DND-41 (cell line): ENCODE data around the gene VPS50.
"Not testable (repeated sequence)": the region's sequence is repeated elsewhere in the genome, so short reads cannot be mapped to it uniquely, and the experiment has no call there.

ENCODE experiments used
- ATAC-seq: fragments of 200-7000 bp; cut with Tn5 transposase; 3 replicates; pipeline ENCODE4 v1.9.1; 2021; ENCODE audit warnings: low read depth; ENCODE audit not compliant: insufficient read depth
- DNase-seq: peaks from one replicate; pipeline ENCODE4 v3.0.0-alpha.2; 2020
- H2AFZ ChIP-seq: 2 replicates; pipeline ENCODE4 v1.6.0; 2012; ENCODE audit warnings: low read depth, low read length
- H3K27ac ChIP-seq: 2 replicates; pipeline ENCODE4 v1.5.1; 2012; ENCODE audit warnings: low read length, inconsistent platforms
- H3K27me3 ChIP-seq: fragments of 200-600 bp; sonication (generic); 2 replicates; pipeline ENCODE4 v1.6.0; 2012; ENCODE audit warnings: low read length, mild to moderate bottlenecking, inconsistent platforms; ENCODE audit not compliant: insufficient read depth, poor library complexity
- H3K36me3 ChIP-seq: 2 replicates; pipeline ENCODE4 v1.5.1; 2012; ENCODE audit warnings: low read length, inconsistent platforms; ENCODE audit not compliant: insufficient read depth
- H3K4me1 ChIP-seq: 2 replicates; pipeline ENCODE4 v1.5.1; 2012; ENCODE audit warnings: mild to moderate bottlenecking, low read length; ENCODE audit not compliant: insufficient read depth
- H3K4me2 ChIP-seq: 2 replicates; pipeline ENCODE4 v1.6.0; 2012; ENCODE audit warnings: mild to moderate bottlenecking, moderate library complexity, low read length, inconsistent platforms; ENCODE audit not compliant: insufficient read depth
- H3K4me3 ChIP-seq, 2 experiments: fragments of 200-600 bp in 1 of 2; shearing (Covaris generic) in 1 of 2; 2 replicates each; pipeline ENCODE4 v1.5.1; 2012 to 2016; ENCODE audit warnings: inconsistent platforms in 2 of 2, low read length in 2 of 2, mild to moderate bottlenecking in 2 of 2, low read depth in 1 of 2, moderate library complexity in 1 of 2
- H3K79me2 ChIP-seq: 2 replicates; pipeline ENCODE4 v1.6.0; 2012; ENCODE audit warnings: low read length, inconsistent platforms; ENCODE audit not compliant: insufficient read depth
- H3K9ac ChIP-seq: 2 replicates; pipeline ENCODE4 v1.6.0; 2012; ENCODE audit warnings: low read depth, mild to moderate bottlenecking, inconsistent platforms, low read length, moderate library complexity
- H3K9me3 ChIP-seq: 2 replicates; pipeline ENCODE4 v1.5.1; 2012; ENCODE audit warnings: low read length, moderate library complexity, mild to moderate bottlenecking, inconsistent platforms; ENCODE audit not compliant: insufficient read depth, severe bottlenecking
- H4K20me1 ChIP-seq: 2 replicates; pipeline ENCODE4 v1.6.0; 2012; ENCODE audit warnings: low read length; ENCODE audit not compliant: insufficient read depth
- EZH2 ChIP-seq: IDR thresholded peaks from 3 replicates; pipeline ENCODE4 v1.6.1; 2012; ENCODE audit warnings: borderline replicate concordance, low read depth, mild to moderate bottlenecking, moderate library complexity, low read length, inconsistent platforms; ENCODE audit not compliant: severe bottlenecking
- TF ChIP-seq, protein P1 (sequence below): IDR thresholded peaks from 2 replicates; pipeline ENCODE4 v1.5.1; 2012; ENCODE audit warnings: borderline replicate concordance, low read length, moderate library complexity, mild to moderate bottlenecking; ENCODE audit not compliant: poor library complexity, severe bottlenecking; ENCODE audit errors: extremely low read depth

Gene VPS50

DNA sequence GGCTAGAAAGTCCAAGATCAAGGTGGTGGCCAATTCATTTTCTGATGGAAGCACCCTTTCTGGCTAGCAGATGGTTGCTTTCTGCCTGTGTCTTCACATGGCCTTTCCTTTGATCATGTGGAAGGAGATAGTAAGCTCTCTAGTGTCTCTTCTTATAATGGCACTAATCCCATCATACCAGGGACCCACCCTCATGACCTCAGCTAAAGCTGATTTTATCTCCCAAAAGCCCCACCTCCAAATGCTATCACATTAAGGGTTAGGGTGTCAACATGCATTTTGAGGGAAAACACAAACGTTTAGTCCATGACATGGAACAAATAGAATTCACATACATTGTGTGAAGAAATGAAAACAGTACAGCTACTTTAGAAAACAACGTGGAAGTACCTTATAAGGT, 100.0 kb downstream of the VPS50 start:
- Histone ChIP-seq H3K27me3 (no peaks in the 10 kb centered on the region), H3K27ac (no peak overlapping the region), H3K9ac (no peak overlapping the region), H3K36me3 (no peaks in the 10 kb centered on the region), H3K4me3 (no peak overlapping the region), H3K4me2 (no peak overlapping the region), H3K9me3 (no peaks in the 10 kb centered on the region), H3K79me2 (no peaks in the 10 kb centered on the region), H4K20me1 (no peaks in the 10 kb centered on the region), H2AFZ (no peak overlapping the region), H3K4me1 (no peaks in the 10 kb centered on the region)
- DNase-seq (no peak), ATAC-seq (no peak)
- TF ChIP-seq EZH2, result no peak
- TF ChIP-seq, protein P1, sequence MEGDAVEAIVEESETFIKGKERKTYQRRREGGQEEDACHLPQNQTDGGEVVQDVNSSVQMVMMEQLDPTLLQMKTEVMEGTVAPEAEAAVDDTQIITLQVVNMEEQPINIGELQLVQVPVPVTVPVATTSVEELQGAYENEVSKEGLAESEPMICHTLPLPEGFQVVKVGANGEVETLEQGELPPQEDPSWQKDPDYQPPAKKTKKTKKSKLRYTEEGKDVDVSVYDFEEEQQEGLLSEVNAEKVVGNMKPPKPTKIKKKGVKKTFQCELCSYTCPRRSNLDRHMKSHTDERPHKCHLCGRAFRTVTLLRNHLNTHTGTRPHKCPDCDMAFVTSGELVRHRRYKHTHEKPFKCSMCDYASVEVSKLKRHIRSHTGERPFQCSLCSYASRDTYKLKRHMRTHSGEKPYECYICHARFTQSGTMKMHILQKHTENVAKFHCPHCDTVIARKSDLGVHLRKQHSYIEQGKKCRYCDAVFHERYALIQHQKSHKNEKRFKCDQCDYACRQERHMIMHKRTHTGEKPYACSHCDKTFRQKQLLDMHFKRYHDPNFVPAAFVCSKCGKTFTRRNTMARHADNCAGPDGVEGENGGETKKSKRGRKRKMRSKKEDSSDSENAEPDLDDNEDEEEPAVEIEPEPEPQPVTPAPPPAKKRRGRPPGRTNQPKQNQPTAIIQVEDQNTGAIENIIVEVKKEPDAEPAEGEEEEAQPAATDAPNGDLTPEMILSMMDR, result no peak

DNA sequence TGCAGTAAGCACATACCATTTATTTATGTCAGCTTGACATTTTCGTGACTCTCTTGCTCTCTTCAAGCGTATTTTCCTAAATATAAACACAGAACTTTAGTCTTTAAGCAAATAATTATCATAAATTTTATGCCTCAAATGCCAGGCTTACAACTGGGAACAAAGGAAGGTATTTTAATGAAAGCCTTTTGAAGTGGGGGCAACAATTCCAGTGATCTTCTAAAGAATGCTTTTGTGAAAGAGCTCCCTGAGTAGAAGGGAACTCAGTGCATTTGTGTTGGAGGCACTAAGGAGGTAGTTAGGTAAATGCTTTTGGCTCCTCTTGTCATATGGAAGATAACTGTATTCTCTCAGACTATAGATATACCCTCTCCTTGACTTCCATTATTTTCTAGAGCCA, 104.9 kb downstream of the VPS50 start:
- H3K9ac ChIP-seq, result no peak overlapping the region
- H4K20me1 ChIP-seq, result no peaks in the 10 kb centered on the region
- TF ChIP-seq, protein P1, result no peak
- no peak for TF ChIP-seq EZH2
- no peaks in the 10 kb centered on the region for H3K27me3 ChIP-seq
- no peaks in the 10 kb centered on the region for H3K79me2 ChIP-seq
- no peaks in the 10 kb centered on the region for H3K4me1 ChIP-seq
- H3K4me3 ChIP-seq, result no peak overlapping the region
- H2AFZ ChIP-seq, result no peak overlapping the region
- no peak overlapping the region for H3K4me2 ChIP-seq
- ATAC-seq (no peak), DNase-seq (no peak)
- H3K27ac ChIP-seq, result no peak overlapping the region
- H3K36me3 ChIP-seq, result peaks cover 11% of the 10 kb centered on the region
- no peaks in the 10 kb centered on the region for H3K9me3 ChIP-seq

DNA sequence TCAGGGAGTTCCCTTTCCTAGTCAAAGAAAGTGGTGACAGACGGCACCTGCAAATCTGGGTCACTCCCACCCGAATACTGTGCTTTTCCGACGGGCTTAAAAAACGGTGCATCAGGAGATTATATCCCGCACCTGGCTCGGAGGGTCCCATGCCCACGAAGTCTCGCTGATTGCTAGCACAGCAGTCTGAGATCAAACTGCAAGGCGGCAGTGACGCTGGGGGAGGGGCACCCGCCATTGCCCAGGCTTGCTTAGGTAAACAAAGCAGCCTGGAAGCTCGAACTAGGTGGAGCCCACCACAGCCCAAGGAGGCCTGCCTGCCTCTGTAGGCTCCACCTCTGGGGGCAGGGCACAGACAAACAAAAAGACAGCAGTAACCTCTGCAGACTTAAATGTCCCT, 110.0 kb downstream of the VPS50 start:
- not testable (repeated sequence) for DNase-seq, H3K27ac ChIP-seq, H3K9ac ChIP-seq, H3K9me3 ChIP-seq, H3K4me1 ChIP-seq, H3K79me2 ChIP-seq, ATAC-seq, H2AFZ ChIP-seq, H4K20me1 ChIP-seq, H3K4me3 ChIP-seq, H3K4me2 ChIP-seq, H3K27me3 ChIP-seq
- H3K36me3 ChIP-seq, result peaks cover 14% of the 10 kb centered on the region

DNA sequence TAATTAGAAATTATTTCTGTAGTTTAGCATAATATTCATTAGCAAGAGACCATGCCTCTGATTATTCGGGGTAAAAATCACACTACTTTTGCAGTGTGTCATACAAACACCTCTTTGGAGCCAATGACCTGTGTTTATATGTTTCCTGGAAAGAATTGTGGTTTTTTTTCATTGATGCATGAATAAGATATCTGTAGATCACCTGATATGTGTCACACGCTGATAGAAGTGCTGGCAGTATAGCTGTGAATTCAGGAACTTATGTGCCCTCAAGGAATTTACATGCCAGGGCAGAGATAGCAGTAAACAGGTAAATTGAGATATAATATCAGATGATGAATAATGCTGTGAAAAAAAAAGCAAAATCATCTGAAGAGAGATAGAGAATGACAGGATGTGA, 118.2 kb downstream of the VPS50 start:
- H3K4me2 ChIP-seq, result no peak overlapping the region
- DNase-seq, result no peak
- no peak overlapping the region for H3K9ac ChIP-seq
- no peak for ATAC-seq
- no peaks in the 10 kb centered on the region for H4K20me1 ChIP-seq
- H3K4me1 ChIP-seq, result no peaks in the 10 kb centered on the region
- no peak overlapping the region for H3K4me3 ChIP-seq
- H3K9me3 ChIP-seq, result no peaks in the 10 kb centered on the region
- H3K27ac ChIP-seq, result no peak overlapping the region
- H2AFZ ChIP-seq, result no peak overlapping the region
- no peaks in the 10 kb centered on the region for H3K36me3 ChIP-seq
- H3K79me2 ChIP-seq, result no peaks in the 10 kb centered on the region
- H3K27me3 ChIP-seq, result no peaks in the 10 kb centered on the region
- no peak for TF ChIP-seq EZH2
- TF ChIP-seq, protein P1, result no peak
